GM23248 (cell line): ENCODE measurements around the gene PGP. TPM values are rescaled to one million over a fixed set of nuclear protein-coding genes. Genes with fewer than 3 reads are reported as not detected.
A peak's percentile ranks its signal among the peaks of the same experiment; 100 is the strongest.

Source experiments
- DNase-seq: peaks from one replicate; pipeline ENCODE4 v3.0.0-alpha.2; 2015
- H2AFZ ChIP-seq: fragments of 200-600 bp; sonication (generic); 2 replicates; pipeline ENCODE4 v1.6.1; 2016; ENCODE audit warnings: antibody characterized with exemption
- H3F3A ChIP-seq: fragments of 200-600 bp; sonication (generic); 2 replicates; pipeline ENCODE4 v1.6.1; 2016; ENCODE audit warnings: mild to moderate bottlenecking, antibody characterized with exemption, mixed run types; ENCODE audit not compliant: insufficient read depth
- H3K27ac ChIP-seq: fragments of 200-600 bp; sonication (generic); 2 replicates; pipeline ENCODE4 v1.5.1; 2016; ENCODE audit warnings: mild to moderate bottlenecking
- H3K27me3 ChIP-seq: fragments of 200-600 bp; sonication (generic); replicated peaks from 2 replicates; pipeline ENCODE4 v1.6.1; 2016; ENCODE audit warnings: mild to moderate bottlenecking; ENCODE audit not compliant: insufficient read depth
- H3K36me3 ChIP-seq: fragments of 200-600 bp; sonication (generic); 2 replicates; pipeline ENCODE4 v1.6.1; 2016; ENCODE audit warnings: low read depth, mild to moderate bottlenecking
- H3K4me1 ChIP-seq: fragments of 200-600 bp; sonication (generic); 2 replicates; pipeline ENCODE4 v1.6.1; 2016; ENCODE audit warnings: mild to moderate bottlenecking; ENCODE audit not compliant: insufficient read depth
- H3K4me2 ChIP-seq: fragments of 200-600 bp; sonication (generic); one replicate; pipeline ENCODE4 v1.6.1; 2016; ENCODE audit warnings: mild to moderate bottlenecking; ENCODE audit not compliant: unreplicated experiment
- H3K4me3 ChIP-seq: fragments of 200-600 bp; sonication (generic); 2 replicates; pipeline ENCODE4 v1.5.1; 2016; ENCODE audit warnings: mild to moderate bottlenecking
- H3K79me2 ChIP-seq: fragments of 200-600 bp; sonication (generic); 2 replicates; pipeline ENCODE4 v1.6.1; 2016; ENCODE audit warnings: mild to moderate bottlenecking; ENCODE audit not compliant: insufficient read depth
- H3K9ac ChIP-seq: fragments of 200-600 bp; sonication (generic); 2 replicates; pipeline ENCODE4 v1.6.1; 2016; ENCODE audit warnings: mild to moderate bottlenecking
- H3K9me2 ChIP-seq: fragments of 200-600 bp; sonication (generic); 2 replicates; pipeline ENCODE4 v1.6.1; 2016; ENCODE audit warnings: mixed run types, mild to moderate bottlenecking, moderate library complexity; ENCODE audit not compliant: insufficient read depth
- H3K9me3 ChIP-seq: fragments of 200-600 bp; sonication (generic); one replicate; pipeline ENCODE4 v1.6.1; 2017; ENCODE audit warnings: low read depth
- H4K20me1 ChIP-seq: fragments of 200-600 bp; sonication (generic); 2 replicates; pipeline ENCODE4 v1.6.0; 2016; ENCODE audit not compliant: insufficient read depth
- EZH2 ChIP-seq: fragments of 200-600 bp; sonication (generic); IDR thresholded peaks from 2 replicates; pipeline ENCODE4 v1.6.1; 2018; ENCODE audit warnings: antibody characterized with exemption, mild to moderate bottlenecking; ENCODE audit not compliant: insufficient read depth, poor library complexity, severe bottlenecking
- EZH2phosphoT487 ChIP-seq: fragments of 200-600 bp; sonication (generic); IDR thresholded peaks from 2 replicates; pipeline ENCODE4 v1.6.1; 2018; ENCODE audit warnings: antibody characterized with exemption, moderate library complexity, mild to moderate bottlenecking, low read depth; ENCODE audit not compliant: insufficient read depth
- WGBS, 2 experiments: methylation state at CpG; one replicate each; pipeline ENCODE4 v1.1.6; 2015 to 2017; ENCODE audit warnings: low lambda C conversion rate in 2 of 2, low coverage in 1 of 2; ENCODE audit errors: missing lambda C conversion rate in 2 of 2; 5-methylcytosine and 5-hydroxymethylcytosine counted together
- in situ Hi-C: fragments of 300-500 bp; cut with MboI; formaldehyde crosslinking; loops from 2 replicates; pipeline ENCODE4 v1.15.0; 2020
- polyA plus RNA-seq: library from polyadenylated mRNA; unstranded; fragments of >200 nt; fragmentation: Nextera tagmentation; extraction: Ambion mirVana; gene quantifications from 2 replicates; pipeline ENCODE4 v1.2.1, GENCODE V29; 2016
- total RNA-seq: library from RNA; depleted of rRNA; stranded (reverse); fragments of >200 nt; shearing (Covaris generic); gene quantifications from 2 replicates; pipeline ENCODE4 v1.2.3, GENCODE V29; 2014; rRNA removed

The PGP gene
- total and polyA plus RNA-seq, 2 experiments from 2014 or later = 10.1 to 25.5 TPM

DNA sequence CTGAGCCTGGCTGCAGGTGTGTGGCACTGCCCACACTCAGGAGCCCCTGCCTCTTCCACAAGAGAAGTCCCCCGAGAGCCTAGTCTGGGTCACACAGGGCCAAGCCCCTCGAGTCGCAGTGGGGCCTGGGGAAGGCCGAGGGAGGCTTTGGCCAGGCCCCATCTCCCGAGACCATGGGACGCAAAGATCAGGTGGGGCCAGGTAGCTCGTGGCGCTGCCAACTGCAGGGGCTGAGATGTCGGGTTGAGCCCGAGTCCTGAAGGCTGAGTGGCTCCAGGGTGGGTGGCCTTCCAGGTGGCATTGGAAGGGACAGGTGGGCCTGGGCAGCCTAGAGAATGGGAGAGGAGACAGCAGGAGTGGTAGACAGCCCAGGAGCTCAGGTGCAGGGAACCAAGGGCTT is 52.7 kb downstream of the PGP start:
- Histone ChIP-seq H3K9ac (peak overlapping the region; percentile 48), H3K9me3 (no peaks in the 10 kb centered on the region), H4K20me1 (no peaks in the 10 kb centered on the region), H3K4me3 (no peak overlapping the region), H3K4me1 (peaks cover 40% of the 10 kb centered on the region), H2AFZ (no peak overlapping the region), H3K4me2 (no peak overlapping the region), H3K79me2 (peaks cover 86% of the 10 kb centered on the region), H3K27me3 (no peaks in the 10 kb centered on the region), H3F3A (no peaks in the 10 kb centered on the region), H3K9me2 (no peaks in the 10 kb centered on the region), H3K36me3 (no peaks in the 10 kb centered on the region; the same call in 1 of the 2 replicates), H3K27ac (peak overlapping the region; percentile 85)
- TF ChIP-seq EZH2phosphoT487 (no peak), EZH2 (no peak)
- no peak for DNase-seq
- in situ Hi-C loops = no loop called here
- 95 to 99% methylated on average over 8 to 10 of the region's 10 CpGs for WGBS, 2 experiments

Other genes starting within 250 kb of the PGP start
- not detected in 2 replicates for gene RNF151, start 248.0 kb downstream of the PGP start, total RNA-seq
- gene RNF151, start 248.0 kb downstream of the PGP start, polyA plus RNA-seq = 0.25 TPM in 1 of 2 replicates, not detected in the other
- gene TBL3, start 242.8 kb downstream of the PGP start, total RNA-seq = 43.7 and 68.5 TPM in 2 replicates
- gene TBL3, start 242.8 kb downstream of the PGP start, polyA plus RNA-seq = 46.8 and 52.0 TPM in 2 replicates
- not detected in 2 replicates for gene NOXO1, start 233.4 kb downstream of the PGP start, total RNA-seq
- 0.23 TPM in 1 of 2 replicates, not detected in the other for gene NOXO1, start 233.4 kb downstream of the PGP start, polyA plus RNA-seq
- 16.4 and 26.4 TPM in 2 replicates for gene GFER, start 230.6 kb downstream of the PGP start, total RNA-seq
- 31.0 and 31.6 TPM in 2 replicates for gene GFER, start 230.6 kb downstream of the PGP start, polyA plus RNA-seq
- 0.22 and 0.76 TPM in 2 replicates for gene SYNGR3, start 224.9 kb downstream of the PGP start, total RNA-seq
- gene SYNGR3, start 224.9 kb downstream of the PGP start, polyA plus RNA-seq = 0.72 and 1.3 TPM in 2 replicates
- gene ZNF598, start 205.0 kb downstream of the PGP start, total RNA-seq = 21.2 and 23.4 TPM in 2 replicates
- gene ZNF598, start 205.0 kb downstream of the PGP start, polyA plus RNA-seq = 12.2 and 14.1 TPM in 2 replicates
- gene NPW, start 195.1 kb downstream of the PGP start, total RNA-seq = not detected in 2 replicates
- gene NPW, start 195.1 kb downstream of the PGP start, polyA plus RNA-seq = 2.1 and 3.0 TPM in 2 replicates
- 27.3 and 39.7 TPM in 2 replicates for gene NHERF2, start 187.9 kb downstream of the PGP start, total RNA-seq
- gene NHERF2, start 187.9 kb downstream of the PGP start, polyA plus RNA-seq = 29.0 and 45.1 TPM in 2 replicates
- 19.9 and 22.8 TPM in 2 replicates for gene NTHL1, start 167.0 kb downstream of the PGP start, total RNA-seq
- gene NTHL1, start 167.0 kb downstream of the PGP start, polyA plus RNA-seq = 20.3 and 21.2 TPM in 2 replicates
- gene TSC2, start 166.9 kb downstream of the PGP start, total RNA-seq = 53.7 and 84.6 TPM in 2 replicates
- 43.3 and 52.2 TPM in 2 replicates for gene TSC2, start 166.9 kb downstream of the PGP start, polyA plus RNA-seq
- 200 and 201 TPM in 2 replicates for gene PKD1, start 78.9 kb downstream of the PGP start, total RNA-seq
- gene PKD1, start 78.9 kb downstream of the PGP start, polyA plus RNA-seq = 43.7 and 48.4 TPM in 2 replicates
- not detected in 2 replicates for gene RAB26, start 66.2 kb downstream of the PGP start, total RNA-seq
- 0.30 and 0.71 TPM in 2 replicates for gene RAB26, start 66.2 kb downstream of the PGP start, polyA plus RNA-seq
- gene TRAF7, start 59.1 kb downstream of the PGP start, total RNA-seq = 72.7 and 74.2 TPM in 2 replicates
- 28.8 and 29.3 TPM in 2 replicates for gene TRAF7, start 59.1 kb downstream of the PGP start, polyA plus RNA-seq
- gene CASKIN1, start 18.2 kb downstream of the PGP start, total RNA-seq = under 0.01 TPM in 1 of 2 replicates, not detected in the other
- gene CASKIN1, start 18.2 kb downstream of the PGP start, polyA plus RNA-seq = not detected in 2 replicates
- gene MLST8, start 9.4 kb downstream of the PGP start, total RNA-seq = 58.6 and 62.9 TPM in 2 replicates
- gene MLST8, start 9.4 kb downstream of the PGP start, polyA plus RNA-seq = 46.5 and 54.6 TPM in 2 replicates
- gene BRICD5, start 4.0 kb downstream of the PGP start, total RNA-seq = 2.1 and 2.9 TPM in 2 replicates
- gene BRICD5, start 4.0 kb downstream of the PGP start, polyA plus RNA-seq = 0.22 and 0.56 TPM in 2 replicates
- 32.7 and 41.5 TPM in 2 replicates for gene E4F1, start 8.8 kb upstream of the PGP start, total RNA-seq
- 13.5 and 15.5 TPM in 2 replicates for gene E4F1, start 8.8 kb upstream of the PGP start, polyA plus RNA-seq
- 0.13 TPM in 1 of 2 replicates, not detected in the other for gene DNASE1L2, start 21.6 kb upstream of the PGP start, total RNA-seq
- gene DNASE1L2, start 21.6 kb upstream of the PGP start, polyA plus RNA-seq = 0.80 and 0.89 TPM in 2 replicates
- gene ECI1, start 36.7 kb upstream of the PGP start, total RNA-seq = 53.2 and 92.0 TPM in 2 replicates
- 106 and 116 TPM in 2 replicates for gene ECI1, start 36.7 kb upstream of the PGP start, polyA plus RNA-seq
- 104 and 115 TPM in 2 replicates for gene RNPS1, start 53.3 kb upstream of the PGP start, total RNA-seq
- 176 and 181 TPM in 2 replicates for gene RNPS1, start 53.3 kb upstream of the PGP start, polyA plus RNA-seq
- gene ABCA3, start 125.9 kb upstream of the PGP start, total RNA-seq = 0.76 and 2.1 TPM in 2 replicates
- 0.47 and 0.64 TPM in 2 replicates for gene ABCA3, start 125.9 kb upstream of the PGP start, polyA plus RNA-seq
- 11.5 and 15.7 TPM in 2 replicates for gene CCNF, start 214.6 kb upstream of the PGP start, total RNA-seq
- 9.3 and 10.5 TPM in 2 replicates for gene CCNF, start 214.6 kb upstream of the PGP start, polyA plus RNA-seq
- gene TEDC2, start 245.3 kb upstream of the PGP start, total RNA-seq = 6.8 and 8.3 TPM in 2 replicates
- gene TEDC2, start 245.3 kb upstream of the PGP start, polyA plus RNA-seq = 4.2 and 4.8 TPM in 2 replicates